Kasumi-1 (cell line): Measurements from ENCODE around the gene CDC5L.
A peak's percentile ranks its signal among the peaks of the same experiment; 100 is the strongest.
"Not testable (repeated sequence)": the region's sequence is repeated elsewhere in the genome, so short reads cannot be mapped to it uniquely, and the experiment has no call there.

Experiments
- DNase-seq, 2 experiments: peaks; one replicate each; lab custom pipeline; 2025; lab: John Stamatoyannopoulos, UW

The CDC5L gene

DNA sequence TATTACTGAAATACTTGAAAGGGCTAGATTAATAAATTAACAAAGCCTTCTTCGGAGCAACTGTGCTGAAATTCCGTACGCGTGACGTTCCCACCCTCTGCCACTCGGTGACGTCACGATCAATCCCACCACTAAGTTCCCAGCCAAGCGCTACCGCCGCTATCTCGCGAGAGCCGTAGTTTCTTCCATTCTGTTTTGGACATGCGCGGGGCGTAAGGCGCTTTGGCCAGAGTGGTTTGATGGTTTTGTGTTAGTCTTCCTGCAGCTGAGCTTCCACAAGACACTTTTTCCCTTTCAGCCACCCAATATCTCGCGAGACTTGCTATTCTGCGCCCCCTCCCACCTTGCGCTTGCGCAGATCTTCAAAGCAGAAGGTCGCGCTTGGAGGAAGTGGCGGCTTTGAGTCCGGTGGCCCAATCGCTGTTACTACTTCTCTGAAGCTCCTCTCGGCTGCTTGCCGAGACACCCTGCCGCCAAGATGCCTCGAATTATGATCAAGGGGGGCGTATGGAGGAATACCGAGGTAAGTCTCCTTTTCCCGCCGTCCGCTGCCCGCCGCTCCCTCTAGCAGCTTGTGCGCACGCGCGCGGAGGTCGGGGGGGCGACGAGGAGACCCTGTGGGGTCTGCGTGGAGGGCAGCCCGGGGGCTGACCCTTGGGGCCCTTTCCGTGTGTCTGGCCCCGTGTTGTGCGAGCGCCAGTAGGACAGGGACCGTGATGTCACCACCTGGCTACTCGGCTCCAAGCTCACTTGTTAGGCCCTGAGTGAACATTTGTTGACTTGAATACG, at the start of gene CDC5L:
TSS of gene CDC5L (plus strand) at position 361 of the 789 bp plus-strand sequence. CDS start at position 479, 118 bp downstream.
- peak; percentile 99 for DNase-seq

DNA sequence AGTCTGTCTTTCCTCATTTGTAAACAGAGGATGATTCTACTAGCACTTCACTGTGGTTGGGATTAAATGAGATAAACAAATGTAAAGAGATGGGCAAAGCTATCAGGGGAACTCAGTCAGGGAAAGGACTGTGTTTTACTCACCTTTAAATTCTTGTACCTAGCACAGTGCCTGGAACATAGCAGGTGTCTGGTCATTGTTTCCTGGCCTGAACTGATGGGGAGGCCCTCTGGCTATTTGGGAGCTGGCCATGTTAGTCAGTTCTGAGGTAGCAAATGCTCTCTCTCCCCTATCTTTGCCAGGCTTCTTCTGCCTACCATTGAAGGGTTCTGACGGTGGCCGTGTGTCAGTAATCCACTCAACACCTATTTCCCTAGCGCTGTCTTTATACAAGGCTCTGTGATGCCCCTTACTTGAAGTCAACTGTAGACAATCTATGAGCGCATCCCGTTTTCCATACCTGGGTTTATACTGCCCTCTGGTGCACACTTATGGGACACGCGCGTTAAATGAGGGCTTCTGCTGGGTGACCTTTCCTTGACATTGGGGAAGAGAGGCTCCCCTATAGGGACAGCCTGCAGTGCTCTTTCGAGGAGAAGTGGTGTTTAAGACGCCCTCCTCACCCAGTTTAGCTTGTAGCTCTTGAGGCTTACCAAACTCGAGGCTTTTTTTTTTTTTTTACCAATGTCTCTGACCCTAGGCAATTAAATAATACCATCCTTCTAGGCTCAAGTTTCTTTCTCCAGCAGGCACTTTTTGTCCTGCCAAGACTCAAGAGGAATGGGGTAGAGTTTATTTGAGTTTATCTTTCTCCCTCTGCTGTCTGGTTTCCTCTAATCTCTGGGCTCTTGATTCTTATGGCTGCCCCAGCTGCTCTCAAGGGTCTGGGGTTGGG, 49.0 kb upstream of the CDC5L start:
- peak; percentile 76 to 90 for DNase-seq

DNA sequence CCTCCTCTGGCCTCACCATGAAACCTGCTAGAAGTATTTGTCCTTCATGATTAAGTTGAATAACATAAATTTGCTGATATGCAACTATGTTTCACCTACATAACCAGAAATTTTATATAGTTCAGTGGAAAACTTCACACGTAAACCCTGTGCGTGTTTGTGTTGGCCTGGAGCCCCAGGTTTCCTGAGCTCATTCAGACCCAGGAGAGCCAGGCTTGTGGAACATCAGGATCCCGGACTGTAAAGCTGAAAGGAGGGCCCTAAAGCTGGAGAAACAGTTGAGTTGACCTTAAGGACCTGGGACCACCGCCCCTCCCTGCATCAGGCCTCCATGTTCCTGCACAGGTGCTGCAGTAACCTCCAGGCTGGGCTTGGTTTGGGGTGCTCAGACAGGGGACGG, 48.2 kb upstream of the CDC5L start:
- no peak for DNase-seq

DNA sequence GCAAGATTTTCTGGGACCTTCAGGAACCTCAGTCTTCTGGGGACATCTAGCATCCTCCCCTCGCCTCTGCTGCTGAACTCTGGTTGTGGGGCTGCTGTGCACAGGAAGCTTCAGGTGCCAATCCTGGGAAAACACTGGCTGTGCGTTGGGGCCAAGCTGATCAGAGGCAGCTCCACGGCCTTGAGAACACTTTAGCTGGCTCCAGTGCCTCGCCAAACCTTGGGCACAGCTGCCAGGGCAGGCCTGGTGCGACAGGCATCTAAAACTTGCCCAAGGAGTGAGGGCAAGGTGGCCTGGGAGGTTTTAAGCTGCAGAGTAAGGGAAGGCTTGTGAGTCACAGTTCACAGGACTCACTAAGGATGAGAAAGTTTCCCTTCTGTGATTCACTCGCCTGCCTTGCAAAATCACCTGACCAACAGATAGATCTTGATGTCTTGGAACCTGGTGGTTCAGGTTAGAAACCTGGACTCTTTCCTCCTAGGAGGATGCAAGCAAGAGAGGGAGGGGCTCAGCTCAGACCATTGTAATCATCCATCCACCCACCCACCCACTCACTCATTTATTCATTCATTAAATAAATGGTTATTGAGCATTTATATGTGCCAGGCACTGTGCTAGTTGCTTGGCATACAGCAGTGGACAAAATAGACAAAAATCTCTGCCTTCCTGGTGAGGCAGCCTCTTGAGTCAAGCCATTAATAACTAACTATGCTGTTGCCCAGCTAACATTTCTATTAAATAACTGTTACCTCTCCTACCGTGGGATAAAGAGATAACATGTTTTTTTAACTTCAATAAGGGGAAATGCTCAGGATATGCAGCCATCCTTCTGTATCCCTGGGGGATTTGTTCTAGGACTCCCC, 47.5 kb upstream of the CDC5L start:
- no peak for DNase-seq

DNA sequence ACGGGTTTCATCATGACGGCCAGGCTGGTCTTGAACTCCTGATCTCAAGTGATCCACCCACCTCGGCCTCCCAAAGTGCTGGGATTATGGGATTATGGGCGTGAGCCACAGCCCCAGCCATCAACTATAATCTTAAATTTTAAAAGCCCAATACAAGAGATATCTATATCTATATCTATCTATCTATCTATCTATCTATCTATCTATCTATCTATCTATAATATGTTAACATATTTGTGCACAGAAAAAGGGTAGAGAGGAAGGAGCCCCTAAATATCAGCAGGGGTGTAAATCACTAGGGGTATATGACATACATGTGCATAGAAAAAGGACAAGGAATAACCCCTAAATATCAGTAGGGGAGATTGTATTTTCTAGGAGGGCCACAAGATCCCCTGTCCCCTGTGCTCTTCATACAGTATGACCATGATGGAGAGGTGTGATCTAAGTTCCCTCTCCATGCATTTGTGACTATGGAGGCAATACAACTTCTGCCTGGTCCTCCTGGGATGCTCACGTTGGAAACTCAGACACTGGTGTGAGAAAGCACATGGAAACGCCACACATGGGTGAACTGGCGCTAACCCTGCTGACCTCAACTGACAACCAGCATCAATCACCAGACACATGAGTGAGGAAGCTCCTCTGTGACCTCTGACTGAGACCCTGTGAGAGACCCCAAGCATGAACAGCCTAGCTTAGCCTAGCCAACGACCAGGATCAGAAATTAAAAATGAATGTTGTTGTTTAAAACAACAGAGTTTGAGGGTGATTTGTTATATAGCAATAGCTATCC, 46.2 kb upstream of the CDC5L start:
- no peak for DNase-seq

DNA sequence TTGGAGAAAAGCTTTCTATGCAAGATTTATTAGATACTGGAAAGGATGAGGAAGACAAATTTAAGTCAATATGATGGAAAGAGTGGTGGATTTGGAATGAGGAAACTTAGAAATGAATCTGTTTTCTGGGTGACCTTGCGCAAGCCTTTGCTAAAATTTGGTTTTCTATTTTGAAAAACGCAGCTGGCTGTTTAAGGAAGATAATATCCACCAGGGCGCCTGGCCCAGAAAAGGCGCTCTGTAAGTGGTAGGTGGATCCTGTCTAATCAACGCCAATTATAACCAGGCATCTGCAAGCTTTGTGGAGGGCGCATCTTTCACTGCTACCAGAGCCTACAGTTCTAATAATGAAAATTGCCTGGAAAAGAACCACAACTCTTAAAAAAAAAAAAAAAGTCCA, 45.5 kb upstream of the CDC5L start:
- peak in 1 of 2 experiments; percentile 11 for DNase-seq

DNA sequence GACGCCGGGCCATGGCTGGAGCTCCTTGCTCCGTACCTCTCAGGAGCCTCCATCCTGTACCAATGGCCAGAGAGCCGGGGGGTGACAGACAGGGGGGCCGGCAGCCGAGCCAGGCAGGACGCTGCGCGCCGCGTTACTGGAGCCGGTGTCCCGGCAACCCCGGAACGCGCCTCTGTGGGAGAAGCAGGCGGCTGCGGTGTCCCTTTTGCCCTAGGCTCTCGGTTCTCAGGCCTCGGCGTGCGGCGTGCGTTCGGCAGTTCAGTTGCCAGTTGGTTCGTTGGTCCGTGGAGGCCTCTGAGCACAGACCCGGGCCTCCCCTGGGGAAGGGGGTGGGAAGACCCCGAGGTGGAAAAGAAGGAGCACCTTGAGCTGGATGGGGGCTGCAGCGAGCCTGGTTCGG, 45.0 kb upstream of the CDC5L start, which contains the start of gene SPATS1:
TSS of gene SPATS1 (plus strand) at position 162 of the 400 bp plus-strand sequence. CDS start 446 bp downstream, outside the sequence.
- no peak for DNase-seq

DNA sequence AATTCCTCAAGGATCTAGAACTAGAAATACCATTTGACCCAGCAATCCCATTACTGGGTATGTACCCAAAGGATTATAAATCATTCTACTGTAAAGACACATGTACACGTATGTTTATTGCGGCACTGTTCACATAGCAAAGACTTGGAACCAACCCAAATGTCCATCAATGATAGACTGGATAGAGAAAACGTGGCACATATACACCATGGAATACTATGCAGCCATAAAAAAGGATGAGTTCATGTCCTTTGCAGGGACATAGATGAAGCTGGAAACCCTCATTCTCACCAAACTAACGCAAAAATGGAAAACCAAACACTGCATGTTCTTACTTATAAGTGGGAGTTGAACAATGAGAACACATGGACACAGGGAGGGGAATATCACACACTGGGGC, 40.7 kb upstream of the CDC5L start:
- DNase-seq = not testable (repeated sequence)

DNA sequence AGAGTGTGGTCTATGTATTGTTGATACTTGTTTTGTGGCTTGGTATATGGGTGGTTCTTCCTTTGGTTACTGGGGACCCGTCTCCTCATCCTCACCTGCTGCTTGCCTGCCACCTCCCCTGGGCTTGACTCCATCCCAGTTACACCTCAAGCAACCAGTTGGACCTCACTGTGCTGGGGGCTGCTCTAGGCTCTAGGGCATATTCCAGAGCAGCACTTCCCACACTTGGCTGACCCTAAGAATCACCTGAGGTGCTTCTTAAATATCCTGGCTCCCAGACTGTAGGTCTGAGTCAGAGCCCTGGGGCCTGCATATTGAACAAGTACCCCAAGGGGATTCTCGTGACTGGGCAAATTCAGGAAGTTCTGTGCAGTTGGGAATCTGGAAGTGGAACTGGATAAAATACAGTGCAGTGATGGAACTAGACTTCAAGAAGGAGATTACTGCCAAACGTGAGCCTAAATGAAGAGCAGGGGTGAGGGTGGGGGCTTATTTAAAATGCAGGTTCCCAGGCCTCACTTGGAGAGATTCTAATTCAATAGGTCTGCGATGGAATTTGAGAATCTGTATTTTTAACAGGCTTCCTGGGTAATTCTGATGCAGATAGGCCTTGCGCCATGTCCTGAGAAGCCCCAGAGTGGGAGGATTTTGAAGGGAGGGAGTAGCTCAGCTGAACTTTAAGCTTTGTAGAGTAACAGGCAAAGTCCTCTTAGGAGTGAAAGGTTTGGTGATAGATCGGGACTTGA, 37.4 kb upstream of the CDC5L start:
- no peak for DNase-seq

DNA sequence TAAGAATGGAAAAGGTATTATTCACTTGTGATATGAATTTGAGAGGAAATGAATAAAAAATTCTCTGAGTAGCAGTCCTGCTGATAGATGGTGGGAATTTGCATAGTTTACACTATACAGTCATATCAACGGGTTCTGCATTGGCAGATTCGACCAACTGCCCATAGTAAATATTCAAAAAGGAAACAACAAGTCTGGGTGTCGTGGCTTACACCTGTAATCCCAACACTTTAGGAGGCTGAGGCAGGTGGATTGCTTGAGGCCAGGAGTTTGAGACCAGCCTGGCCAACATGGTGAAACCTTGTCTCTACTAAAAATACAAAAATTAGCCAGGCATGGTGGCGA, 36.9 kb upstream of the CDC5L start:
- not testable (repeated sequence) for DNase-seq

DNA sequence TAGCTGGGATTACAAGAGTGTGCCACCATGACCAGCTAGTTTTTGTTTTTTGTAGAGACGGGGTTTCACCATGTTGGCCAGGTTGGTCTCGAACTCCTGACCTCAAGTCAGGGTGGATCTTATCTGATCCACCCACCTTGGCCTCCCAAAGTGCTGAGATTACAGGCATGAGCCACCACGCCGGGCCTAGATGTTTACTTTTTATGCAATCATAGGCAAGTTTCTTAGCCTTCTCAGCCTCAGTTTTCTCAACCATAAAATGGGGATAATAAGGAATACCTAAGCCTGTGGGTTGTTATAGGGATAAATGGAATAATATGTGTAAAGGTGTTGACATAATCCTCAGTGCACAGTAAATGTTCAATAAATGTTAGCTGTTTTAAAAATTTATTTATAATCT, 35.2 kb upstream of the CDC5L start:
- DNase-seq = no peak

DNA sequence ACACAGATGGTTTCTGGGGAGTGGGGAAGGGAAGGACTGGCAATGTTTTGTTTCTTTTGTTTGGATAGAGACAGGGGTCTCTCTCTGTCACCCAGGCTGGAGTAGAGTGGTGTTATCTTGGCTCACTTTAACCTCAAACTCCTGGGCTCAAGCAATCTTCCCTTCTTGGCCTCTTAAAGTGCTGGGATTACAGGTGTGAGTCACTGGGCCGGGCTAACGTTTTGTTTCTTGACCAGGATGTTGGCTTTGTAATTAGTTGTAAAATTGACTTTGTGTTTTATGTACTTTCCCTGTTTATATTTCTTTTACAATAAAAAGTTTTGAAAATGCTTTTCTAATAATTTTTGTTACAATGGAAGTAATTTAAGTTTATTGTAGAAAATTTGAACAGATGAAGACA, 34.2 kb upstream of the CDC5L start:
- no peak for DNase-seq

DNA sequence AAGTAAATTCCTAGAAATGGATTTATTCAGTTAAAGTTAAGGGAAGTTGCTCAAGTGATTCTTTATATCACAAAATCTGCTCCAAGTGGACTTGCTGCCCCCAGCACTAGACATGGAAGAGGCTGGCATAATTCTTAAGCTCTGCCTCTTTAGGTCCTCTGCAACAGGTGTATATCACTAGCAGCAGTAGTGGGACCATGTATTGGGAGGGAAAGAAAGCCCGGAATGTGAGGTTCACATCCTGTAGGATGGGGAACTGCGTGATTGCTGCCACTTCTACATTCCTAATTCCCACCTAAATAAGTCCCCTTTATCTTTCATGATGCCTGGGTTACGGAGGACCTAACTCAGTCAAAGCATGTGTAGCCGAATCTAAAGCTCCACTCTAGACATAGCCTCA, 31.9 kb upstream of the CDC5L start:
- DNase-seq = no peak

DNA sequence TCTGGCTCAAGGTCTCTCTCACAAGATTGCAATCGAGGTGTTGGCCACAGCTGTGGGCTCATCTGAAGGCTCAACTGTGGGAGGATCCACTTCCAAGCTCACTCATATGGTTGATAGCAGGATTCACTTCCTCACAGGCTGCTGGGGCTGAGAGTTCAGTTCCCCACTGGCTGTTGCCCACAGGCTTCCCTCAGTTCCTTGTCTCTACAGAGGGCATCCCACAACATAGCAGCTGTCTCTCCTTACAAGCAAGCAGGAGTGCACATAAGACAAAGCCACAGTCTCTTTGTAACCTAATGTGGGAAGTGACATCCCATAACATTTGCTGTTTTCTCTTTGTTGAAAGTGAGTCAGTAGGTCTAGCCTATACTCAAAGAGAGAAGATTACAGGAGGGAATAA, 31.0 kb upstream of the CDC5L start:
- peak; percentile 32 to 38 for DNase-seq

DNA sequence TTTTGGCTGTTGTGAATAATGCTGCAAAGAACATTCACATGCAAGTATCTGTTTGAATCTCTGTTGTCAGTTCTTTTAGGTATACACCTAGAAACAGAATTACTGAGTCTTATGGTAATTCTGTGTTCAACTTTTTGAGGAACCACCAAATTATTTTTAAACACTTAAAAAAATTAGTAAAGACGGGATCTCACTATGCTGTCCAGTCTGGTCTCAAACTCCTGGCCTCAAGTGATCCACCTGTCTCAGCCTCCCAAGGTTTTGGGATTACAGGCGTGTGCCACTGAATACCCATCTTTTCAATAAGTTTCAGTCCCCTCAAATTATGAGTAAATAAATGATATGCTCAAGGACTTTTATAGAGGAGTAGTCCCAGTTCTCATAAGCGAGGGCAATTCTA, 27.5 kb upstream of the CDC5L start:
- DNase-seq = no peak

DNA sequence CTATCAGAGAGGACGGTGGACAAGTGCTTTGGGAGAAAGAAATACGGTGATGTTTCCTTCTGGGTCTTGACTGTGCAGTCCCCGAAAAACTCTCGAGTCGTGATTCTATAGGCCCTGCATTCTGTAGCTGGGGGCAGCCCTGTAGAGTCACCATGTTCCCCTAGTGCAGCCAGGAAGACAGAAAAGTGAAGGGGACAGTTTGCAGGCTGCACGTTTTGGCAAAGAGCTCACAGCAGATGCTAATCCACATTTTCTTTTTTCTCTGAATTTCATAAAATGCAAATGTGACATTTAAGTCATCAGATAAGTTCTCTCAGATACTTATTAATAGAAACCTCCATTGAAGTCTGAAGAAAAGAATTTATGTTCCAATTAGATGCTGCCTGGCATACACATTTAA, 25.6 kb upstream of the CDC5L start:
- no peak for DNase-seq

DNA sequence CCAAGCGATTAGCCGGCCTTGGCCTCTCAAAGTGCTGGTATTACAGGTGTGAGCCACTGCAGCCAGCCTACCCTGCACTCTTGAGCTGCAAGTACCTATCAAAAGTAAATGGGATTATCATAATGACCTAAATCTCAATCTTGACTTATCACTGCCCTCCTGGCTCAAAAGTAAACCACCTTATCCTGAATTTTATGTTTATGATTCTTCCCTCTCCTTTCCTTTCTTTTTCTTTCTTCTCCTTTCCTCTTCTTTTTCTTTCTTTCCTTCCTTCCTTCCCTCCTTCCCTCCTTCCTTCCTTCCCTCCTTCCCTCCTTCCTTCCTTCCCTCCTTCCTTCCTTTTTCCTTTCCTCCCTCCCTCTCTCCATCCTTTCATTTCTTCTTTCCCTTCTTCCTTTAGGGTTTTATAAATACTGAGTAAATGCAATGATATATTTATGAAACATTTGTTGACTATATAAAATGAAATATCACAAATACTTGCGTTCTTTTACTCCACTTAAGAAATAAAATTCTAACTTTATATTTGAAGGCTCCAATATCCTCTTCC, 24.1 kb upstream of the CDC5L start:
- no peak for DNase-seq

DNA sequence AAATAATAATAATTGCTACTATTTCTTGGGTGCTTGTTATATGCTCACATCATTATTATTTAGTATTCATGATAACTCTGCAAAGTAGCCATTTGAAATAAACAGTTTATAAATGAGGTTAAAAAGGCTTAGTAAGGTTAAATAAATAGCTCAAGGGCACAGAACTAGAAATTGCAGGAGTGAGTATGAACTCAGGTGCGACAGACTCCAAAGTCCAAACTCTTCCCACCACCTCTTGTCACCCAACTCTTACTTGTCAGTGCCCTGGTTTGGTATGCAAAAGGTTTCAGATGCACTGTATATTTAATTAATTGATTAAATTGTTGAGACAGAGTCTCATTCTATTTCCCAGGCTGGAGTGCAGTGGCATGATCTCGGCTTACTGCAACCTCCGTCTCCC, 20.7 kb upstream of the CDC5L start:
- DNase-seq = no peak

DNA sequence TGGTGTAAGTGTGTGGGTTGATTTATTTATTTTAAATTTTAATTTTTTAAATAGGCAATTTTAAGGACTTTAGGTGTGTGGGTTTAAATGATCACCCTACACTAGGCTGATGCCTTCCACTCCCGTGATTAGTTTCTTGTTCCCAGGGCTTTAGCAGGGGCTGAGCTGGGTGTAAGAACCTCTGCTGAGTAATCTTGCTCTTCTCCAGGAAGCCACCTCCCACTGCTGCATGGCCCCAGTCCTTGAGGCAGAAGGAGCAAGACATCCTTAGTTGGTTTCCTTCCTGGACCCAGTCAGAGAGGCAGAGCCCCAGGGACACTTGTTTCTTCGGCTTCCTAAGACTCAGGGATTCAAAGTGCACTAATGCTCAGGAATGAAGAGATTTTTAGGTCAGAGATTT, 19.8 kb upstream of the CDC5L start:
- peak; percentile 37 to 52 for DNase-seq

DNA sequence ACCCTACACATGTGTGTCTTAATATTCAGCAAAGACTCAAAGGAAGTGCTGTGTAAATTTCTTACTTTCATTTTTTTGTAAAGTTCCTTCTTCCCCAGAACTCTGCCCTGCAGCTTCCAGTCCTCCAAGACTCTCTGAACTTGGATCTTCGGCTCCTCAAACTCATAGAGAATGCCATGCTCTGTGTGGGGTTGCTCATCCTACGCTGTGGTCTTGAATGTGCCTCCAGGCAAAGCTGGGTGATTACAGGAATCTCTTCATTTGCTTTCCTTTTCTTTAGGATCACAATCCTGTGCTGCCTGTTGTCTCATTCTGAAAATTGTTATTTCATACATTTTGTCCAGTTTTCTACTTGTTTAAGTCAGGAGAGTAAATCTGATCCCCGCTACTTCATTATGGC, 14.5 kb upstream of the CDC5L start:
- no peak for DNase-seq
